GM21390 (cell line): ENCODE data around the gene ADARB2.

Source experiments
- ATAC-seq: cut with Tn5 transposase; IDR thresholded peaks from one replicate; pipeline ENCODE4 v1.9.1; 2021; ENCODE audit not compliant: unreplicated experiment

ADARB2 gene

DNA sequence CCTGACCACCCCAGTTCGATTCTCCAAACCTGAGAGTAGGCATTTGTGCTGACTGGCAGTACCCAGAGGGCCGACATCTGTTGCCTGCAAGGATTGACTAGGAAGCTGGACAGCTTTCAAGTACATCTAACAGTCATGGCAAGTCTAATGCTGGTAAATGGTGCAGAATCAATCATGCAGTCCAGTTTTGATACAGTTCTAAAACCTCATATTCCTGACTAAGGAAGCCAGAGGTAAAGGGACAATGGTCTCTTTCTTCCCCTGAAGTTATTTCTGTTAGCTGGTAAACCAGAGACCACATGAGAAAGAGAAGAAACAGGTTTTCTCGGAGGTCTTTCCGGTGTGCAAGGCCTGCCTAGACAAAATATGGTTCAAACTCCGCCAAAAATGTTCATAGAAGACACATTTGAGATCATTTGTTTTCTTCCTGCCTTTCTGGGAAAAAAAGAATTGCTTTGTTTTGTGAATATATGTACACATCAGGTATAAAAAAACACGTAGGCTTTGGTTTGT is 584.0 kb downstream of the ADARB2 start:
- no peak for ATAC-seq

DNA sequence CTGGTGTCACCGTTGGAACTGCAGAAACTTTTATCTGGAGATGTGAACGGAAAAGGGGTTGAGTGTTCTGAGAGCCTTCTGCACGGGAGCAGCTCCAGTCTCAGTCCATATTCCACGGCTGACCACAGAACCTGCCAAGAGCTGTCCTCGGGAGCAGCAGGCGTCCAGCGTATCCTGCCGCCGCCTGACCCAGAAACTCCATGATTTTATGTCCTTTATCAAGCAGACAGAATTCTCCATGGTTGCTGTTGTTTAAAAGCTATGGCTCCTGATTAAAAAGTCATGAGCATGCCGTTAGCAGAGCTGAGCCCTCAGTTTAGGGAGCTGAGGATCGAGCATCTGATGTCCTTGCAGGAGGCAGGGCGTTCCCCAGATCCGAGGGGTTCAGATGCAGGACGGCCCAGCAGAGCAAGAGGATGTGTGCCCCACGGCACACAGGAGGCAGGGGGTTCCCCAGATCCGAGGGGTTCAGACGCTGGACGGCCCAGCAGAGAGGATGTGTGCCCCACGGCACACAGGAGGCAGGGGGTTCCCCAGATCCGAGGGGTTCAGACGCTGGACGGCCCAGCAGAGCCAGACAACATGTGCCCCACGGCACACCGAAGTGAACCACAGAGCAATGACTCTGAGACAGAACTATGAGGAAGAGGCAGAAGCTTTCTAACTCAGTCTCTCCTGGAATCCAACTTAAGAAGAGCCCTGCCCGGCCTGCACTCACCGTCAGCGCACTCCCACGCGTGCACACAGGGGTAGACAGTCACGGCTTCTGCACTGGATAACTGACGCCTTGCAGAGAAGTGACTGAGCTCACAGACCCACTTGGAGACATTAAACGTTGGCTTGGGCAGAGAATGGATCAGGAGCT is 584.7 kb downstream of the ADARB2 start:
- ATAC-seq = no peak

DNA sequence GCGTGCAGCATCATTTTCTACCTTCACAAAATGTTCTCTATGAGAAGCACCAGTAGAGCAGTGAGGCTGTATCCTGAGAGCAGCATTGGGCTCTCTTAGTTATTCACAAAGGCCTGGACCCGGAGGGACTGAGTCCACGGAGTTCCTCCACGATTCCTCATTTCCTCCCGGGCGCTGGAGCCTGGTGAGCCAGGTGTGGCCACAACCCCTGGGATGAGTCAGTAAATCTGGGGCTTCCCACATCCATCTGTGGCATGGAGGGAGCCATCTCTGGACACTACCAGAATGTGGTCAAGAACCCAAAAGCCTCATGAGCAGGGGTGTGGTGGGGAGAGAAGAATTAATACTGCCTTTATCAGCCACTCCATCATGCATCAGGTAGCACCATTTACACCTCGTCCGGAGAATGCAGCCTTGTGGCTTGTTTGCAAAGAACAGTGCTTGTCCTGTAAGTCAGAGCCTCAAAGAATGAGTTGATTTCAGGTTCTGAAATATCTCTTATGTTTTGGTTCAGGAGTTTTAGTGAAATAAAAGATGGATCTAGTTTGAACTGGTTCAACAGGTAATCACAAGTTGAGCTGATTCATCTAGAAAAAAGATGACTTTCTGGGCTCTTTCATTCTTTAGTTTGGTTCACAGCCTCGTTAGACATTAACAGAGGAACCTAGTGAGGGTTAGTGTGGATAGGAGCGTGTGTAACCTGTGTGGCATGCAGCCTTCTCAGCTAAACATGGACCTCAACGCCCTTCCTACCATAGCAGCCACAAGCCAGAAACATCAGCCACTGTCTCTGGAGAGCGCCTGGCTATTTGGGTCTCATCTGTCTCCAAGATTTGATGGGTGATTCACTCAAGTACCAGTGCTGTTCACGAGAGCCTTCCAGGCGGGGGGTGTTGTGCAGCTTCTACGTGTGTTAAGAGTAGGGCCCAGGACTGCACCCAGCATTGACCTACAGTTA is 586.0 kb downstream of the ADARB2 start:
- ATAC-seq = no peak

DNA sequence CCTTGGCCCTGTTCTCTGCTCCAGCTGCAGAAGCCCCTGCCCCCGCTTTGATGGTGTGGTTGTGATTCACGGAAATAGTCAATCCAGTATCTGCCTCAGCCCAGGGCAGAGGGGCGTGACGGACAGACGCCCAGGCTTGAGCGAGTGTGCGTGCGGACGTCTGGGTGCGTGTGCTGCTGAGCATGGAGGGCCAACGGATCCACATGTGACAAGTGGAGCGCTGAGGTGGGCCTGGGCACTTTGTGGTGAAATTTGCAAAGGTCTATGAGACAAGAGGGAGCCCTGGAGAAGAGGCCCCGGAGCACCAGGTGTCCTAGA is 586.7 kb downstream of the ADARB2 start:
- ATAC-seq = no peak

DNA sequence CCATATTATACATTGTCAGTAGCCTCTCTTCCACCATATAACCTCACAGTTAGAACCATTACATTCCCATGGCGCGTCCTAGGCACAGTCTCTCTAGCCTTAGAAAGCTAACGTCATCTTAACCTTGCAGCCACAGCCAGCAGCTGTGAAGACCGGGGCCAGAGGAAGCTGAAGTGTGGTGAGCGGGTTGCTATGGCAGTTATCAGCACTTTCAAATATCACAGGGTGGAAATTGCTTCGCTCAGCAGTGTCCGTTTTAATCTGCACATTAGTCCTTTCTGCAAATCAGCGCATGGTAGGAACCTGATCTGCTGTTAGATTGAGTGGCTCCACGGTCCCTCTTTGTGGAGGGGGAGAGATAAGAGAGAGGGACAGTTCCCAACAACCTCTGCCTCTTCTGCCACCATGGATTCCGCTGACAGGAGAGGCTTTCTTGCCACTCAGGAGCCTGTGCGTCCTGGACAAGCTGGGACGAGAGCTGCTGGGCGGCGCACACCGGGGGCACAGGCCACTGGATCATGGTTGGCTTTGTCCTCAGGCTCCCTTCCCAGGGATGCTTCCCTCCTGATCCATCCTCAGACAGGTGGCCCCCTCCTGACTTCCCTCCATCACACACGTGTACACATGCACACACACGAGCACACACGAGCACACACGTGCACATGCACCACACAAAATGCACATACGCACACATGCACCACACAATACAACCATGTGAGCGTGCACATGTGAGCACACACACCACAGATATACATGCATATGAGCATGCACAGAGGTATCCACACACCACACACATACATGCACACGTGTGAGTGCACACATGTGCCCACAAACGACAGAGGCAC is 587.3 kb downstream of the ADARB2 start:
- ATAC-seq = no peak

DNA sequence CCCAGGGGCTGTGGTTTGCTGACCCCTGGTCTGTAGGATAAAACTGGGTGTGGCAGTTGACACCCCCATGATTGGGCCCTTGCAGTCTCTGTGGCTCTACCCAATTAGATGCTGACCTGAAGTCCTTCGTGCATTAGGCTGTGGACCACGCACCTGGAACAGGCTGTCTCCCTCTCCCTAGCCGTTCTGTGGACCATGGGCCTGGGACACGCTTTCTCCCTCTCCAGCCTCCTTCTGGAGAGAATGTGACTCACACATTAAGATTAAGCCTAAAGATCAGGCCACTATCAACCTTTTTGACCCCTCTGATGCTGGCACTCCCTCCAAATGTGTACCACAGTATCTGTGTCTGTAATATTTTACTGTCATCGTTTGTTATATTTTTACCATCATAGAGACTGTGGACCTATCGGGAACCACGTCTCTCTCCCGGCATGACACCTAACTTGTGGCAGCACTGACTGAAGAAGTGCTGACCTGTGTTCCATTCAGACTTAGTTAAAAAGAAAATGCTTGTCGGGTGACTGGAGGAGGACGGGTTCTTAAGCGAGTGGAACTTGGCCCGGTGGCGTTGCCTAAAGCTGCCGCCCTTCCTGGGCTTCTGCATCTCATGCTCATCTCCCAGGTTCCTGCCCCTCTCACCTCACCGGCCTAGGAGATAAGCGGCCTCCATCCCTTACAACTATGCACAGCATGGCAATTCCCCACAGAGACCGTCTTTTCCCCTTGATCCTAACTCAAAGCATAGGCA is 588.3 kb downstream of the ADARB2 start:
- no peak for ATAC-seq

DNA sequence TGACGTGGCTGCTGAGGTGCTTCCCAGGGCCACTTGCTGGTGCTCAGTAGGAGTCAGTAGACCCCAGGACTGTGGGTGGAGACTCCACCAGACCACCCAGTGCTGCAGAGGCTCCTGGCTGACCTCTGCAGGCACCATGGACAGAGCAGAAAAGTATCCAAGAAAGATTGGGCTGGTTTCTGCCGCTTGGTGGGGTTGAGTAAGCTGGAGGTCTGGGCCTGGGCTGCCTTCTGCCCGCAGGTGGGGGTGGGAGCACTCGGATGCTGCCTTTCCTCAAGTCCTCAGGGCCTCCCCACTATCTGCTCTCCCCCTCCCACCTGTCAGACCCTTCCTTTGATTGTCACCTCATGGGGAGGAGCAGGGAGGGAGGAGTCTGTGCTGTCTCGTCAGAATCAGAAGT is 589.5 kb downstream of the ADARB2 start:
- no peak for ATAC-seq

DNA sequence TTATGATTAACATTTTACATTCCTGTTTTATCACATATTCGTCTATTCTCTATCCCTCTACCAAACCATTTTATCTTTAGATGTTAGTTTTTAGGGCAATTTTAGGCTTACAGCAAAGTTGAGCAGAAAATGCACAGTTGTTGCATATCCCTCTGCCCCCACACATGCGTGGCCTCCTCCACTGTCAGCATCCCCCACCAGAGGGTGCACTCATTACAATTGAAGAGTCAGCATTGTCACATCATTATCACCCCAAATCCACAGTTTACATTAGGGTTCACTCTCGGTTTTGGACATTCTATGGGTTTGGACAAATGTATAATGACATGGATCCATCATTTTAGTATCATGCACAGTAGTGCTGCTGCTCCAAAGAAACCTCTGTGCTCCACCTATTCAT is 594.7 kb downstream of the ADARB2 start:
- ATAC-seq = no peak

DNA sequence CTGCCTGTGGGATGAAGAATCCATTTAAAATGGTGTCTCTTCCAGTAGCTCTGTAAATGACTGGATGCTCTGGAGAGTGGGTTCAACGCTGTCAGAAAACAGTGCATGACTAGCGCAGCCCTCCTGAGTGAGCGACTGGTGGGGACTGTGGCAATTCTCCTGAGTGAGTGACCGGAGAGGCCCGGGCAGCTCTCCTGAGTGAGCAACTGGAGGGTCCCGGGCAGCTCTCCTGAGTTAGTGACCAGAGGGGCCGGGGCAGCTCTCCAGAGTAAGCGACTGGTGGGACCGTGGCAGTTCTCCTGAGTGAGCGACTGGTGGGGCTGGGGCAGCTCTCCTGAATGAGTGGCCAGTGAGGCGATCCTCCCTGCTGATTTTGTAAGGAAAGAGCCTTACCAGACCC is 595.6 kb downstream of the ADARB2 start:
- no peak for ATAC-seq

DNA sequence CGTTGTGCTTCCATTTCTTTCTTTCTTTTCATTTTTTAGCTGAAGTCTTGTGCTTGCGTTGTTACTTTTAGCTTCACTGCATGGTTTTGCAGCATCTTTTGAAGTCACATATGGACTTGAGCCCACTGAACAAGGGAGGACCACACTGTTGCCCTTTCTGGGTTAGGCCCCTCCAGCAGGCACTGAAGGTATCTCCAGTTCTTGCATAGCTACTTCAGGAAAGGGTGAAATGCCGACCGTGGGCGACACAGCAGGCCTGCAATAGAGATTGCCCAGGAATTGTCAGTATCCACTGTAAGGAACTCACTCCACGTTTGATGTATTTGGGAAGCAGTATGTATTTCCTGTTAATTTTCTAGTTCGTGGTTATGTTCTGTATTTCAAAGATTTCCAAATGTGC is 596.1 kb downstream of the ADARB2 start:
- no peak for ATAC-seq

DNA sequence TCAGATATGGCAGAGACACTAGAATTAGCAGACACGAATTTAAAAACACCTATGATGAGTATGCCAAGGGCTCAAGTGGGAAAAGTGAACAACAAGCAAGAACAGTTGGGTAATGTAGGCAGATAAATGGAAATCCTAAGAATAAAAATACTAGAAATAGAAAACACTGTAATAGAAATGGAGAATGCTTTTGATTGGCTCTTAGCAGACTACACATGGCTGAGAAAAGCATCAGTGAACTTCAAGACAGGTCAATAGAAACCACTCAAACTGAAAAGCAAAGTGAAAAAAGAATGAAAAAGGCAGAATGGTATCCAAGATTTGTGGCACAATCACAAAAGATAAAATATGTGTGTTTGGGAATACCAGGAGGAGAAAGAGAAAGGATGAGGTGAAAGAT is 598.8 kb downstream of the ADARB2 start:
- ATAC-seq = no peak

DNA sequence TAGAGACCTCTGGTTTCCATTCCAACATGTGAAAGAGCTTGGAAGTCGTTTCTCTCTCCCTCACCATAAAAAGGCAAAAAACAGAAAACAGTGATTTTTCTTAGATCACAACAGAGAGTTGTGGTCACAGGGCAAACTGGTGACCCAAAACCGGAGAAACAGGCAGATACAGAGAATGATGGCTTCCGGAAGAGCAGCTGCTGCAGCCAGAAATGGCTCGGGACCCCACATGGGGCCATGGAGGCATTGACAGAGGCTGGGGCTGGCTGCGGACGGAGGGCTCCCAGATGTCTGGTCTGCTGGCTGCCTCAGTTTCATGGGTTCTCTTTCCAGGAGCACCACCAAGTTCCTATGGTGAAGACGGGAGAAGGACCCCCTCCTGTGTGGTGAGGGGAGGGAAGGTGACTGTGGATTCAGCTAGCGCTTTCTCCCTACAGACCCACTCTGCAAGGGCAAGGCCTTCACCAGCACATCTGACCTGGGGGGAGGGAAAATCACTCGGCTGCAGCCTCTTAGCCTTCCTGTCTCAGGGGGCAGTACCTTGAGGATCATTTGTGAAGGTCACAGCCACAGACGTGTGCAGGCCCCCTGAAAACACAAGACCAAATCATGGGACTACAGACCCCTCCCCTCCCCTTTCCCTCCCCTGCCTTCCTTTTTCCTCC is 599.7 kb downstream of the ADARB2 start:
- no peak for ATAC-seq

DNA sequence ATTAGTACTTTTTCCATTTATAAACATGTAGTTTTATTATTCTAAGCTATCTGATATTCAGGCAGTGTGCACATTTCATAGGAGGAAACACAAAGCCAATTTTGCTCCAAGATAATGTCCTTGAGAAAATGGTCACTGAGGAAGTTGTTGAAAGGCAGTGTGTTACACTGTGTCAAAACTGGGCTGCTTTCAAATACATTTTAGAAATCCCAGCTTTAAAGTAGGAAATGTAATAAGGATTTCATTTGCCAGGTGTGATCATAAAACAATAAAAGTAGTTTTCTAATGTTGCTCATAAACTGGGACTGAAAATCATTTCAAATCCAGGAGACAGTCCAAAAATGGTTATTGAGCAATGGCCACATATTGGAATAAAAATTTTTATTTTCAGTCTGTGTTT is 601.1 kb downstream of the ADARB2 start:
- no peak for ATAC-seq

DNA sequence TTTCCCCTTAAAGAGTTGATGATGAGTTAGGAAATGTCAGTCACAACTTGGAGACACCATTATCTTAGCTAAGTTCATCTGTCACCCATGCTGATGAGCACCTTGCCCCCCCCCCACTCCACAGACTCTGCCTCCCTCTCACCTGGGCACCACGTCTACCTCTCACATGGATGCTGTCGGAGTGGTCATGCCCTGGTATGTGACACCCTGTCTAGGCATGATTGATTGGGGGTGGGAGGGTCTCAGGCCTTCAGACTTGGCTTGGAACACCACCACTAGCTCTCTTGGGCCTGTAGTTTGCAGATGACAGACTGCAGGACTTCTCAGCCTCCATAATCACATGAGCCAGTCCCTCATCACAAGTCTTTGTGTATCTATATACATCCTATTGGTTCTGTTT is 603.2 kb downstream of the ADARB2 start:
- no peak for ATAC-seq

DNA sequence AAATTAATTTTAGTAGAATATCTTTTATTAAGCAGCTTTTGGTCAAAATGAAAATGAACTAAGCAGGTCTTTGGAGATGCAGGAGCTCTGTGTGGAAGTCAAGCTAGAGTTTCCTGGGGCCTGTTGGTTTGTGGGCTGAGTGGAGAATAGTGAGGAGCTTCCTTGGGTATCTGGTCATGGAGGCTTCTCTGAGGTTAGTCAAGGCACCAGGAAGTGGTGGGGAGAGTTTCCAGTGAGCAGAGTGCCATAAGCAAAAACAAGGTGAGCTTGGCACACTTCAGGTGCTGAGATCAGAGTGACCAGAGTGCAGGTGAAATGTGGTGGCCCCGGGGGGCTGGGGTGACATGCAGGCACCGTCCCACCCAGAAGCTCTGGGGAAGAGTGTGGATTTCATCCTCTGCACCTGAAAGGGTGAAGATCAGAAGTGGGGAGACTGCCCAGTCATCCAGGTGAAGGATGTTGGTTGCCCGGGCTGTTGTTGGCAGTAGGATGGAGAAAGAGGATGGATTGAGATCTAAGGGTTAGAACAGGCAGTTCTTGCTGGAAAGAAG is 603.8 kb downstream of the ADARB2 start:
- ATAC-seq = no peak

DNA sequence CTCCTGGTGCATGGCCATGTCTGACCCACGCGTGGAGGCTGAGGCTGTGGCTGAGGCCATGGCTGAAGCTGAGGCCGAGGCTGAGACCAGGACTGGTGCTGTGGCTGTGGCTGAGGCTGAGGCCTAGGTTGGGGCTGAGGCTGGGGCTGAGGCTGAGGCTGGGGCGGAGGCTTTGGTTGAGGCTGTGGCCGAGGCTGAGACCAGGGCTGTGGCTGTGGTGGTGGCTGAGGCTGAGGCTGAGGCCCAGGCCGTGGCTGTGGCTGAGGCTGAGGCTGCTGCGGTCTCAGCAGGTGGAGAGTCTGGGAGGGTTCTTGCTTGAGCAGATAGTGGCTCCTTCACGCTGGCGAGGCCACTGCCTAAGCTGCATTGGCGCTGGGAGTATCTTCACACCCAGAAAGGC is 604.7 kb downstream of the ADARB2 start:
- no peak for ATAC-seq

DNA sequence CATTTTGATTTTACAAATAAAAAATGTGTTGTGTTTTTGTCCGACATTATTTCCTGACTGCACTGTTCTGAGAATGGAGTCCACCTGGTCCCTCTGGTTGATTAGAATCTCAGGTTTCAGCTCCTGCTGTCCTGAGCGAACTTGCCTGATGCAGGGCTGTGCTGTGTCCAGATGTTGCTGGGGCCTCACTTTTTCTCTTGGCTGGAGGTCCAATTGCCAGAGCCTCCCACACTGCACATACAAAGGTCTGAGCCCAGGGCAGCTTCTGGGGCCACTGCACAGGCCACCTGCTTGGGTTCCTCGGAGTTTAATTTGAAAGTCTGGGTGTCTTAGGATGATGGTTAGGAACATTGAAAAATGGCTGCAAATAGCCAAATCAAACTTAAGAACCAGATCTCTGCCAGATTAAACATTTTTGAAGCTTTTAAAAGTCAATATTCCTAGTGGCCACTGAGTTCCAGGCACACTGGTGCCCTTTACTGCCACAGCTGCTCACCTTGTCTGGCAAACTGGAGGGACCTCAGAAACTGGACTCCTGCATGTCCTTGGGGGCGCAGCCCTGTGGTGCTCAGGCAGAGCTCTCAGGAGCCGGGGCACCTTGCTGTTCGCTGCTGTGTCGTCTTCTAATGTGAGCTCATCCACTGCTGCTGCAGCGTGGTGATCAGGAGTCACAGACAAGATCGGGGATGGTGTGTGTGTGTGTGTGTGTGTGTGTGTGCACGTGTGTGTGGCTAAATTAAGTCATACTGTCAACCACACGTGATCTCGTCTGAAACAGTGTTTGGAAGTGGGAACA is 606.1 kb downstream of the ADARB2 start:
- ATAC-seq = no peak

DNA sequence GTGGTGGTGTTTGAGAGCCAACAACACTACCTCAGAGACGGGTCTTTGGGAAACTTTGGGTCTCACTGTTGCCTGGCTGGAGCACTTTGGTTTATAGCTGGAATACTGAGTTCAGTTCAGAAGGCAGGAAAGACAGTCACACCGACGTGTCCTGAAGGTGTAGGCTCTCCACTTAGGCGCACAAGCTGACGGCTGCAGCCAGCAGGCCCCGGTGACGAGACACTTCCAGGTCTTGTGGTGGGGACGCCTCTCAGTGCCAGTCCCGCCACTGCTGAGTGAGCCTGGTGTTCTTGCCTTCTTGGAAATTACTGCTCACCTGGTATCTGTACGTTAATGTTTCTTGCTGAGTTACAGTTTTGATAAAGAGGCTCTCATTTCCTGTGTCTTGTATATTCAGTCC is 607.1 kb downstream of the ADARB2 start:
- ATAC-seq = no peak

DNA sequence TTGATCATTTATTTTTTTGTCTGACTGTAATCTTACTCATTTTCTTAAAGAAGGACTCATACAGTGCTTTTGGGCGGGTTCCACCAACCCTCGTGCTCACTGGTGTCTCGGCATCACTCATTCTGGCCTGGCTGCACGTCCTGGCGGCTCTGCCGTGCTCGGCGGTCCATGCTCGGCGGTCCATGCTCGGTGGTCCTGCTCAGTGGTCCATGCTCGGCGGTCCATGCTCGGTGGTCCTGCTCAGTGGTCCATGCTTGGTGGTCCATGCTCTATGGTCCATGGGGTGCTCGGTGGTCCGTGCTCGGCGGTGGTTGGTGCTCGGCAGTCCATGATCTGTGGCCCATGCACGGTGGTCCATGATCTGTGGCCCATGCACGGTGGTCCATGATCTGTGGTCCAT is 608.7 kb downstream of the ADARB2 start:
- ATAC-seq = no peak
